BLaER1 treated with 17β-estradiol and CSF1 and Interleukin-3, amounts not matched to agents 10 nM and 100 nM (cell line): ENCODE data around the gene PPP1CA.
A peak's percentile ranks its signal among the peaks of the same experiment; 100 is the strongest.

Source experiments
- H3K27ac ChIP-seq, 11 experiments: shearing (Covaris generic); formaldehyde crosslinking; 2 replicates each; pipeline ENCODE4 v1.8.1; 2022
- H3K27me3 ChIP-seq, 11 experiments: shearing (Covaris generic); formaldehyde crosslinking; 2 replicates each; pipeline ENCODE4 v1.8.1; 2022
- H3K36me3 ChIP-seq, 11 experiments: shearing (Covaris generic); formaldehyde crosslinking; 2 replicates each; pipeline ENCODE4 v1.8.1; 2022
- H3K4me1 ChIP-seq, 10 experiments: shearing (Covaris generic); formaldehyde crosslinking; 2 replicates each; pipeline ENCODE4 v1.8.1; 2022
- H3K4me2 ChIP-seq, 11 experiments: shearing (Covaris generic); formaldehyde crosslinking; 2 replicates each; pipeline ENCODE4 v1.8.1; 2022
- H3K4me3 ChIP-seq, 10 experiments: shearing (Covaris generic); formaldehyde crosslinking; 2 replicates each; pipeline ENCODE4 v1.8.1; 2022
- H3K9ac ChIP-seq, 11 experiments: shearing (Covaris generic); formaldehyde crosslinking; 2 replicates each; pipeline ENCODE4 v1.8.1; 2022
- H3K9me3 ChIP-seq, 11 experiments: shearing (Covaris generic); formaldehyde crosslinking; replicated peaks in 1 of 11; 2 replicates each; pipeline ENCODE4 v1.8.1; 2022
- H4K20me1 ChIP-seq, 11 experiments: shearing (Covaris generic); formaldehyde crosslinking; 2 replicates each; pipeline ENCODE4 v1.8.1; 2022
- Cebpa-rat ChIP-seq, 11 experiments: shearing (Covaris generic); IDR thresholded peaks; 2 replicates each; pipeline ENCODE4 v1.8.1; 2022

PPP1CA gene

GRCh38 chr11:67355794-67356386, 45.8 kb downstream of the PPP1CA start:
- peaks cover 65 to 75% (median 66%) of the 10 kb centered on the region in 10 experiments for H3K4me1 ChIP-seq
- H3K9me3 ChIP-seq: no peaks in the 10 kb centered on the region
- H4K20me1 ChIP-seq: peaks cover 0 to 3% (median 0%) of the 10 kb centered on the region in 11 experiments; a peak in 2 of 22 replicates
- no peak for TF ChIP-seq Cebpa-rat (IDR thresholded peaks at IDR 0.05)
- H3K4me3 ChIP-seq: peak overlapping the region in 4 of 10 experiments; percentile 11 to 45 (median 28); a peak in 6 of 20 replicates
- peak overlapping the region; percentile 91 to 100 (median 98) for H3K4me2 ChIP-seq
- no peaks in the 10 kb centered on the region for H3K36me3 ChIP-seq
- peak overlapping the region; percentile 76 to 96 (median 90); a peak in 21 of 22 replicates for H3K9ac ChIP-seq
- peak overlapping the region; percentile 45 to 99 (median 96); a peak in 20 of 22 replicates for H3K27ac ChIP-seq
- H3K27me3 ChIP-seq: no peaks in the 10 kb centered on the region

- Histone ChIP-seq H3K9me3 (no peaks in the 10 kb centered on the region), H3K4me2 (peak overlapping the region; percentile 91 to 100 (median 98)), H3K9ac (peak overlapping the region; percentile 82 to 96 (median 91)), H3K4me1 (peaks cover 70 to 80% (median 73%) of the 10 kb centered on the region in 10 experiments), H3K4me3 (peak overlapping the region in 3 of 10 experiments; percentile 55 to 83 (median 74); a peak in 4 of 20 replicates), H4K20me1 (peaks cover 0 to 6% (median 0%) of the 10 kb centered on the region in 11 experiments; a peak in 2 of 22 replicates), H3K36me3 (no peaks in the 10 kb centered on the region), H3K27ac (peak overlapping the region; percentile 63 to 99 (median 96); a peak in 20 of 22 replicates), H3K27me3 (no peaks in the 10 kb centered on the region)
- TF ChIP-seq Cebpa-rat (IDR thresholded peaks at IDR 0.05): no peak
These were observed 46.5 kb downstream of the PPP1CA start for GRCh38 chr11:67355023-67355793.

GRCh38 chr11:67354075-67355022, 47.3 kb downstream of the PPP1CA start:
- Histone ChIP-seq H3K9ac (peak overlapping the region; percentile 82 to 96 (median 91)), H3K4me1 (peaks cover 76 to 82% (median 81%) of the 10 kb centered on the region in 10 experiments), H3K27me3 (no peaks in the 10 kb centered on the region), H3K4me2 (peak overlapping the region; percentile 91 to 100 (median 98)), H3K36me3 (no peaks in the 10 kb centered on the region), H3K27ac (peak overlapping the region; percentile 63 to 99 (median 96); a peak in 21 of 22 replicates), H3K4me3 (peak overlapping the region in 9 of 10 experiments; percentile 42 to 83 (median 63); a peak in 12 of 20 replicates), H3K9me3 (no peaks in the 10 kb centered on the region), H4K20me1 (peaks cover 0 to 6% (median 0%) of the 10 kb centered on the region in 11 experiments; a peak in 2 of 22 replicates)
- no peak for TF ChIP-seq Cebpa-rat (IDR thresholded peaks at IDR 0.05)

- Histone ChIP-seq H3K4me3 (peak within 1 kb of the TSS; percentile 60 to 83 (median 70)), H3K9ac (peak within 1 kb of the TSS; percentile 82 to 96 (median 91)), H3K9me3 (no peaks in the 10 kb centered on the region), H3K4me2 (peak within 1 kb of the TSS; percentile 91 to 100 (median 99)), H3K27ac (peak within 1 kb of the TSS; percentile 87 to 99 (median 96)), H4K20me1 (peaks cover 0 to 6% (median 0%) of the 10 kb centered on the region in 11 experiments; a peak in 2 of 22 replicates), H3K27me3 (no peaks in the 10 kb centered on the region), H3K4me1 (peaks cover 71 to 90% (median 84%) of the 10 kb centered on the region in 10 experiments), H3K36me3 (no peaks in the 10 kb centered on the region)
- no peak for TF ChIP-seq Cebpa-rat (IDR thresholded peaks at IDR 0.05)
These were observed 48.2 kb downstream of the PPP1CA start, which contains the start of gene POLD4 for GRCh38 chr11:67353317-67354074. Gene POLD4, minus strand, starts transcription at chr11:67353546. Its CDS starts 147 bp downstream, at chr11:67353399.

GRCh38 chr11:67352546-67353316, 48.9 kb downstream of the PPP1CA start:
- peaks cover 0 to 6% (median 0%) of the 10 kb centered on the region in 11 experiments; a peak in 2 of 22 replicates for H4K20me1 ChIP-seq
- peak overlapping the region; percentile 87 to 99 (median 96) for H3K27ac ChIP-seq
- H3K4me2 ChIP-seq: peak overlapping the region; percentile 91 to 100 (median 99)
- peaks cover 64 to 90% (median 82%) of the 10 kb centered on the region in 10 experiments for H3K4me1 ChIP-seq
- H3K4me3 ChIP-seq: peak overlapping the region; percentile 60 to 83 (median 70)
- H3K9ac ChIP-seq: peak overlapping the region; percentile 82 to 96 (median 91)
- H3K9me3 ChIP-seq: no peaks in the 10 kb centered on the region
- H3K36me3 ChIP-seq: no peaks in the 10 kb centered on the region
- TF ChIP-seq Cebpa-rat (IDR thresholded peaks at IDR 0.05): no peak
- H3K27me3 ChIP-seq: no peaks in the 10 kb centered on the region

- Histone ChIP-seq H3K9me3 (no peaks in the 10 kb centered on the region), H3K9ac (peak overlapping the region; percentile 6 to 96 (median 58); a peak in 16 of 22 replicates), H3K27me3 (no peaks in the 10 kb centered on the region), H3K27ac (peak overlapping the region in 9 of 11 experiments; percentile 41 to 99 (median 54); a peak in 17 of 22 replicates), H3K36me3 (no peaks in the 10 kb centered on the region), H3K4me3 (peak overlapping the region in 3 of 10 experiments; percentile 14 to 44 (median 36); a peak in 3 of 20 replicates), H3K4me2 (peak overlapping the region; percentile 91 to 100 (median 99)), H4K20me1 (peaks cover 0 to 6% (median 0%) of the 10 kb centered on the region in 11 experiments; a peak in 2 of 22 replicates), H3K4me1 (peaks cover 55 to 79% (median 71%) of the 10 kb centered on the region in 10 experiments)
- TF ChIP-seq Cebpa-rat (IDR thresholded peaks at IDR 0.05): no peak
These were observed 50.2 kb downstream of the PPP1CA start for GRCh38 chr11:67351275-67352005.
